Fibroblast of the conjunctiva (primary cell): ENCODE results near the gene KRT80.

Experiments used
- DNase-seq: peaks from one replicate; pipeline ENCODE4 v3.0.0-alpha.2; 2010; ENCODE audit warnings: low read depth

The KRT80 gene

DNA sequence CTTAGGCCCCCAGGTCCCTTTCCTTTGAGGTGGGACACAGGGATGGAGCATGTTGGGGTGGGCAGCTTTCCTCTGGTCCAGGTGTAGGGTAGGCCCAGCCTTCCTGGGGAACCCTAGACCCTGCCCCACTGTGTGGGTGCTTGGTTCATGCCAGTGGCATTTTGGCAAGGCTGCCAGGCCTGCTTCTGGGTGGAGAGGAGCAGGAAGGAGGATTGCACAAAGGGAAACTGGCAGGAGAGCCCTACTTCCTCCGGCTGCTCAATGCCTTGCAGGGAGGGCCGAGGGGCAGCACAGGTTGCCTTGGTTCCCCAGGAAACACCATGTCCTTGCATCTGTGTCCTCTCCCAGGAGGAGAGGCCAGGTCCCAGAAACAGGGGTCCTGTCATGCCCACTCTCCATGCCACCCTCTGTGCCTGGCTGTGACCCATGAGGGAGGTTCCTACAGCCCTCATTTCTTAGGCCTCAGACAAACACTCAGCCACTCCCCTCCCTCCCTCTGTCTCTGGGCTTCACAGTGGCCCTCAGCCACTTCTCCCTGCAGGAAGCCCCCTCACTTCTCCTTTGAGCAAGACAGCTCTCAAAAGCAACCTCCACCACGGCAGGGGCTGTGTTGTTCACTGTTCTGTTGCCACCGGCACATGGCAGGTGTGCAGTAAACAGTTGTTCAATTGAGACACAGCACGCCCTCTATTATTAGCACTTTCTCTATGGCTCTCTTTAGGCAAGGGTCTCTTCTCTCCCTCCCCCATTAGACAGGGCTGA is 6.8 kb upstream of the KRT80 start:
- no peak for DNase-seq

DNA sequence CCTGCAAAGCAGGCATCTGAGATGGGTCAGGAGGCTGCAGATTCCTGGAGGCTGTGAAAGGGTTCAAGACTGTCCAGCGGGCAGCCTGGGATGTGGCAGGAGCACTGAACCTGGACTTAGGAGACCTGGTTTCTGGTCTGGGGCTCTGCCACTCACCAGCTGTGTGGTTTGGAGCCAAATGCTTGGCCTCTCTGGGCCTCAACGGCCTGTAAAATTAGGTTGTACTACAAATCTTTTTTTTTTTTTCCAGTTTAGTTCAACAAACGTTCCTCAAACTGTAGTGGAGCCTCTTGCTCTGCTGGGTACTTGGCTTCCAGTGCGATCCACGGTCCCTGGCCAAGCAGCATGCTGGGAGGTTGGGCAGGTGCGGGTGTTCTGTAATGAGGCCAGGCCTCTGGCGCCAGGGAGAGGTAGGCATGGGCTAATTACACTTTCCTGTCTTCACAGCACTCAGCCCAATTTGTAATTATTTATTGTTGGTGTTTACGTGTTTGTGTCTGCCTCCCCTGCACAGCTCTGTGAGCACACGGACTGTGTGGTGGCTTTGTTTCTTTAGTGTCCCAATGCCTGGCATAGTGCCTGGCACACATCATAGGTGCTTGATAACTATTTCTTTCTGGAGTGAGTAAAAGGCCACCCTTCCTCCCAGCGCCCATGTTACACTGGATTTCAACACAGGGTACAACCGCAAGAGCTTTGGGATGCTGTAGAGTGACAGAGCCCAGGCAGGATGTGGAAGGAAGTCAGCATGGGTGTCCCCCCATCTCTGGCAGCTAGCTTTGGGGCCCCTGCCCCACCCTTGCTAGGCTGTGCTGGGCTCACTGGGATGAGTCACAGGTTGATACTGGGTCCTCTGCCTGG is 5.8 kb upstream of the KRT80 start:
- no peak for DNase-seq

DNA sequence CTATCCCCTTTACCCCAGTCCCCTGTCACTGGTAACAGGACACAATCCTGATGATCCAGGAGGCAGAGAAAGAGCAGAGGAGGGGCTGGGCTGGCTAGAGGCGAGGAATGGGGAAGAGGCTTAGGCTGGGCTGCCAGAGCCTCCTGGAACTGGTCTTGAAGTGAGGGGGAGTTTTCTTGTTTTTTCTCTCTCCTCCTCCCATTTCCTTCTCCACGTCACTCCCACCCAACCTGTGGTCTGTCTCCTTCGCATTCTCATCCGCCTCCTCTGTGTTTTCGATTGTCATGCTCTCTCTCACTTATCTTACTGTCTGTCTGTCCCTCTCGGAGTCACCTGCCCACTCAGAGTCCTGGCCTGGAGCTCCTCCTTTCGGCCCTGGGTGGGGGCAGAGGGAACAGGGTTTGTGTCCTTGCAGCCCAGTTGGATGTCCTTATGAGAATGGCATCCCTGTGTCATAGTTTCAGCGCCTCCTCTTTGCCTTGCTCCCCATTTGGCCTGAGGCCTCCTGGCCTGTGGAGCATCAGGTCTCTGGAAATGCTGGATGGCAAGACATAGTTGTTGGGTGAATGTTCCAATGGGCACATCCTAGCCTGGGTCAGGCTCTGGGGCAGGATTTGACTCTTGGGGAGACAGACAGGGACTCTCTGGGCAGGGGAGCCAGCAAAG is 3.4 kb upstream of the KRT80 start:
- no peak for DNase-seq

DNA sequence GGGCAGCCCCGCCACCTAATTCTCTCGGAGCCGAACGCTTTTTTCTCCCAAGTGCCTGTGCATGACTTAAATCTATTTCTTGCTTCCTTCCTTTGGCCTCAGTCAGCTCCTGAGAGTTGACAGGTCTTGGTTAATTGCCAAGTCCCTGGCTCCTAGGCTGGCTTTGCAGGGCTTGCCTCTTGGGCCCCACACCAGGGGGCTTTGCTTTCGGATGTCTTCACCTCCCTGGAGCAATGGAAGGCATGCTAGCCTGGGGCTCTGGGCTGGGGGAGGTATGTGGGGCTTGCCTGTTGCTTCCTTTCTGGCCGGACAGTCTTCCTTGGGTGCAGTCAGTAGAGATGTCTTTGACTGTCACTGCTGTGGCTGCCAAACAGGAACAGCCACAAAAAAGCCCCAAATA is 2.2 kb upstream of the KRT80 start:
- DNase-seq: no peak

DNA sequence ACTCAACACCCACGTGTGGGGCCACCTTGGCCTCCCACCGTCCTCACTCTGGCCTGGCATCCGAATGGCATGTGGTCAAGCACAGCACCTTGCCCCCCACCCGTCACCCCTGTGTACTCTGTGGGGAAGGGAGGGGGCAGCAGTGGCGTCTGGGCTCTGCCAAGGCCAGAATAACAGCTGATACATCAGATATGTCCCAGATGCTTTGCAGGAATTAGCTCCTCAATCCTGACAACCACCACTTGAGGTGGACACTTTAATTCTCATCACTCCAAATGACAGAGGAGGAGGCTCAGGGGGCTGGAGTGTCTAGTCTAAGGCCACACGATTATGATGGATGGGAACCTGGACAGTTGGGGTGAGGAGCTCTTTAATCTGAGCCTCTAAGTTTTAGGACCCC is 1.7 kb upstream of the KRT80 start:
- no peak for DNase-seq

DNA sequence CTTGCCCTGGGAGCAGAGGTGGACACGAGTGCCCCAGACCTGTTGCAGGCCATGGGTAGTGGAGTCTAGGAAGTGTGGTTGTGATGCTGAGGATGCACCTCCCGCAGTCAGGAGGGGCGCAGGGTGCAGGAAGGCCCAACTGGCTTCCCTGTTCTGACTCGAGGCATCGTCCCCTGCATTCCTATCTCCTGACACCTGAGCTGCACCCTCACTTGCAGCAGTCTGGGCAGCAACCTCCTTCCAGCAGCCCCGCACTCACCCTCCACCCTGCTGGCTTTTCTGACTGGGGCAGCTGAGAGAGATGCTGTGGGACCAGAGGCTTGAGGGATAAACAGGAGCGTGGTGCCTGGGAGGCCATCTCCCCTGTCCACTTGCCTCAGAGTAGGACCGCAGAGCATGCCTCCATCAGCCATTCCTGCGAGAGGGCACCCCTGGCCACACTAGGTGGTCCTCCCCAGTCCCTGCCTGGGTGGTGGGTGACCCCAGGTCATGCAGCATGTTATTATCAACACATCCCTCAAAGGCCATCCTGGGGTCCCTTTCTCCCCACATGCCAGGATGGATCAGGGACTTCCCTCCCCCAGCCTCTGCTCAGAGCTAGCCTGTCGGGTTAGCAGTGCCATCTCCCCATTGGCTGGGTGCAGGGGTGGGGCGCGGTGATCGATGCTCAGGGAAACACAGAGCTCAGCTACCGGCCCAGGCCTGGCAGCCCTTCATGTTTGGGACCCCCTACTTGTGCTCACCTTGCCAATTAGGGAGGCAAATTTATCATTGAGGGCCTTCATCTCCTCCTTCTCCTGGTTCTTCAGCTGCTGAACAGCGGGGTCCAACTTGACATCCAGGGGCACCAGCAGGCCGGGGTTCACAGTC is 719 bp downstream of the KRT80 start:
- no peak for DNase-seq

DNA sequence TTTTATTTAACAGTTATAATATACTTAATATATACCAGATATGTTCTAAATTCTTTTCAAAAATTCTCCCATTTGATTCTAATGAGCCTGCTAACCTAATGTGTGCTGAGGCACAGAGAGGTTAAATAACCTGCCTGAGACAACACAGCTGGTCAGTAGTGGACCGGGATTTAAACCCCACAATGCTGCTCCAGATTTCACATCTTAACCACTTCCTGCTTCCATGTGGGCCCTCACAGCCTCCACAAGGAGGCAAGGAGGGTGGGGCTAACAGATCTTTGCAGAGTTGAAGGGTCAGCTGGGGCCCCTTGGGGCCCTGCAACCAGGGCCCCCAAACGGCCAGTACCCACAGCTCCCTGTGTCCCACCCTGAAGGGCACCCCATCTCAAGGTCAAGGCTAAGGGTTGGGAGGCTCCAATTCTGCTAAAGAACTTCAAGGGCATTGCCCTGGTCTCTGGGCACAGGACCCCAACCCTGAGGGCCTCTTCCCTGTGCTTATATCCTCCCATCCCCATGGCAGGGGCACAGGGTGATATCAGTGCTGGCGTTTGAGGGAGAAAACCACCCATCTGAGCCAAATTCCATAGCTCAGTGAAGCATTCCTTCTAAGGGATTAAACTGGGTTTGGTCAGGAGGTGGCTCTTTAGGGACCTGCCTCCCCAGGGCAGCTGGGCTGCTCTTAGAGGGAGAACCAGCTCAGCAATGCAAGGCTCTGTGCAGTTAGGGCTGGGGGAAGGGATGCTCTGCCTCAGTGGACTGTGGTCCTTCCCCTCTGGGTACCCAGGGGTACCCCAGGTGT is 2.2 kb downstream of the KRT80 start:
- no peak for DNase-seq

DNA sequence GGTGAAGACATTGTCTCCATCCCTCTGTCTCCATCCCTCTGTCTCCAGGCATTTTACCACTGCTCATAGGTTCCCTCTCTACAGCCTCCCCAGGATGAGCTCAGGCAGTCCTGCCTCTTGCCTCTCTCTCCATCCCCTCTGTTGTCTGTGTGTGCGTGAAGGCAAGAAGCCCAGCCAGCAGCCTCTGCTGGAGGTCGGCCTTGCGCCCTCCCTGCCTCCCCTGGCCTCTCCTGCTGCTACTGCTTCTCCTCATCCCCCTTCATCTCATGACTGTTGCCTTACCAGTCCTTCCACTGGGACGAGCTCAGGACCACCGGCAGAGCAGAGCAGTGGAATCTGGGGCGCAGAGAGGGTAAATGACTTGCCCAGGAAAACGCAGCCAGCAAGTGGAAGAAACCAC is 3.2 kb downstream of the KRT80 start:
- no peak for DNase-seq

DNA sequence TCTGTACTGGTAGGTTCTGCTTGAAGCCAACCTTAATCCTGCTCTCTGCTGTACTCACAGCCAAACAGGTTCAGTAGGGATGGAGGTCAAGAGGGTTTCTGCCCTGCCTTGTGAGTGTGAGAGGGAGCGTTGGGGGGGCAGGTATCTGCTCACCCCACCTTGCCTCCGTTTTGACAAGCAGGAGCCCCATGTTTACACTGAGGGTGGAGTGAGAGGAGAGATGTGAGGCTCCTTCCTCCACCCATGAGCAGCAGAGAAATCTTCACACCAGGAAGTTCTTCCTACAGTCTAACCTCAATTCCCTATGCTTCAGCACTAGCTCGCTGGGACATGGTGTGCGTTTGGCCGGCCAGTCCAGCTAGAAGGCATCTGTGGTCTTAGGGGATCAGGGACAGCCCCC is 4.2 kb downstream of the KRT80 start:
- DNase-seq: no peak

DNA sequence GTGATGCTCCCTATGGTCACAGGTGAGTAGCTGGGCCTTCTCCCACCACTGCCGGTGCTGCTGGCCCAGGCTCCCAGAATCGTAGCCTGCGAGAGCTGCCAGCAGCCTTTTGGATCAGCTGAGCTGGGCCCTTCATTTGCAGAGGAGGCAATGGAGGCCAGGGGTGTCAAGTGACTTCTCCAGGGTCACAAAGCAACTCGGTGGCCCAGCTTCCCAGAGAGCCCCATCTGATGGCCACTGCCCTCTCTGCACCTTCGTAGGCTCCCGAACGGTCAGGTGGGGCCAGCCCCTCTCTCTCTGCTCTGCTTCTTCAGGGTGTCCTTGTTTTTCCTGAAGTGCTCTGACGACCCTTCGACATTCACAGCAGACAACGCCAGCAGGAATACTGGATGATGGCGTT is 4.6 kb downstream of the KRT80 start:
- no peak for DNase-seq

DNA sequence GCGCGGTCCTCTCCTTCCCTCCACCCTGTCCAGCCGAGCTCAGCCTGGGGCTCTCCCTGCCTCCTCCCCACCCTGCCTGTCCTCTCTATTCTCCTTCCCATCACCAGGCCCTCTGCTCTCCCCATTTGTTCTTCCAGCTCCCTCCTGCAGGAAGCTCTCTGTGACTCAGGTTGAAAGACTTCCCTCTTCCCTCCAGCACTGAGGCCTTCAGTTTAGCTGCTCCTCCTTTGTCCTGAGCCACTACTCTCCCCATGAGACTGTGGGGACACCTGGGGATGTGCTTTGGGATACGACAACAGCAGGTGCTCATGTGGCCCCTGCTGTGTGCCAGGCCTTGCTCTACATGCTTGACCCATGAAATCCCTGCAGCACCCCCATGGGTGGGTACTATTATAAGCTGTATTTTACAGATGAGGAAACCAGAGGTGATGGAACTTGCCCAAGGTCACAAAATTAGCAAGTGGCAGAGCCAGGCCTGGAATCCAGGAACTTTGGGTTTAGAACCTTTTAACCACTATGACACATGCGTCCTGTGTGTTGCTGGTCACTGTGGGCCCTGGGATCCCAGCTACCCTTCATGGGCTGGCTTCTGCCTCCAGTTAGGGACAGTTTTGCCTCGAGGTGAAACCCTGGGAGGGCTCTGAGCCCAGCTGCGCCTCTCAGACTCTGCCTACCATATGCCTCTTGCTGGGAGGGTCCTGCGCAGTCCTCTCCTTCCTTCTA is 5.5 kb downstream of the KRT80 start:
- peak; percentile 55 for DNase-seq

DNA sequence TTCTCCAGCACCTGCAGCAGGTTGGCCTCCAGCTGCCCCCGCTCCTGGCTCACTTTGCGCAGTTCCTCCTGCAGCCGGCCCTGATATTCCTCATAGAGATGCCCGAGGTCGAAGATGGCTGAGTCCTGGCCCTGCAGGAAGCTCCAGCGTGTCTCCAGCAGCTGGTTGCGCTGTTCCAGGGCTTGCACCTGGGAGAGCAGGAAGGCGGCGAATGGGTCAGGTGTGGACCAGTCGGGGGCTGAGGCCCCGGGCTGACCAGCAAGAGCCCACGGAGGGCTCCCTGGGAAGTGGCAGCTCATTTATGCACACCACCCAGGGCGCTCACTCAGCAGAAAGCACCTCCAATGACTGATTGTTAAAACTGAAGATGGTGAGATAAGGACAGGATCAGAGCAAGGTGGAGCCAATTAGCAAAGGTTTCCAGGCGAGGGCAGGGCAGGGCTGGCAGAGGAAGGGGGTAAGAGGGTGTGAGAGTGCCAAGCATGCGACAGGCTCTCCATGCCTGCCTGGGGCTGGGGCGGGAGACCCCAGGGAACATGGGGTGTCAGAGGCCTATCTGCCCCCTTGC is 6.3 kb downstream of the KRT80 start:
- no peak for DNase-seq

DNA sequence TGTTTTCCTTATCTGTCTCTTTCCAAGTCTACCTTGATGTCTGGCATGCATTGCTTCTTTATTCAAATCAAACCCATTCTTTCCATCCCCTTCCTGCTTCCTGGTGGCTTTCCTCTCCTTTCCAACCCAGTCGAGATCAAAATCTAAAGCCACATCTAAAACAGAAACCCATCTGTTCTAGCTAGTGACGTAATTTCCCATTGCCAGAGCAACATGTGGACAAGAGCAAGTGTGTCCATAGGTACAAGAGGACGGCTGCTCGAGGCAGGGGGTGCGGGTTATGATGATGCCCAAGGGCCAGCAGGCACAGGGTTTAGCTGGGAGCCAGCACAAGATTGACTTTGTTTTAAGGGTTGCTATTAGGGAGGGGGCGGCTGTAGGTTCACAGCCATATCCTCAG is 7.0 kb downstream of the KRT80 start:
- no peak for DNase-seq

DNA sequence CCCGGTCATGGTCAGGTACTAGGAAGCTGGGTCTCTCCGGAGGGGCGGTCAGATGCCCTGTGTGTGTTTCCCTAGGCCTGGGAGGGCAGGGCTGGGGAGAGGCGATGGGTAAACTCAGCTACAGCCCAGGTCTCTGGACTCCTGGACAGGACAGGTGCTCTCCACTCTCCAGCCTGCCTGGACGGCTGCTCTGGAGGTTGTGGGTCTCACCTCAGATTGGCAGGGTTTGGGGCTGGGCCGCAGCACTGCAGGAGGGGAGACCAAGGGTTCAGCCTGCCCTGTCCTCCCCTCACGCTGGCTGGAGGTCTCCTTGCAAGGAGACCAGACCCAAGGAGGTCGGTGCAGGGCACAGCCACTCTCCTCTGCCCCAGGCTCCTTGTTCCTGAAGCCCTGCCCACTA is 7.8 kb downstream of the KRT80 start:
- DNase-seq: no peak

DNA sequence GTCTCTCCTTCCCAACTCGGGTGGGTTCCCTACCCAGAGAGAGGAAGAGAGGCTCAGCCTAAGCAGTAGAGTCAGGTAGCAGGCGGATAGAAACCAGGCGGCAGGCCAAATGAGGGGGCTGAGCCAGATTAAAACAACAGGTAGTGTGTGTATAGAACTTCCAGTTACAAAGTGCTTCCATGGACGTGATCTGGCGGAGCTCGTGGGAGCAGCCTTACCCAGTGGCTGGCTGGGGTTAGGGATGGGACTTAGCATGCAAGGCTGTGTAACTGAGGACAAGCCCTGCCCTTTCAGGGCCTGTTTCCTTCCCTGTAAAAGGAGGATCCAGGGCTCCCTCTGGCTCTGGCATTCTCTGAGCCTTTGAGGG is 8.3 kb downstream of the KRT80 start:
- no peak for DNase-seq

DNA sequence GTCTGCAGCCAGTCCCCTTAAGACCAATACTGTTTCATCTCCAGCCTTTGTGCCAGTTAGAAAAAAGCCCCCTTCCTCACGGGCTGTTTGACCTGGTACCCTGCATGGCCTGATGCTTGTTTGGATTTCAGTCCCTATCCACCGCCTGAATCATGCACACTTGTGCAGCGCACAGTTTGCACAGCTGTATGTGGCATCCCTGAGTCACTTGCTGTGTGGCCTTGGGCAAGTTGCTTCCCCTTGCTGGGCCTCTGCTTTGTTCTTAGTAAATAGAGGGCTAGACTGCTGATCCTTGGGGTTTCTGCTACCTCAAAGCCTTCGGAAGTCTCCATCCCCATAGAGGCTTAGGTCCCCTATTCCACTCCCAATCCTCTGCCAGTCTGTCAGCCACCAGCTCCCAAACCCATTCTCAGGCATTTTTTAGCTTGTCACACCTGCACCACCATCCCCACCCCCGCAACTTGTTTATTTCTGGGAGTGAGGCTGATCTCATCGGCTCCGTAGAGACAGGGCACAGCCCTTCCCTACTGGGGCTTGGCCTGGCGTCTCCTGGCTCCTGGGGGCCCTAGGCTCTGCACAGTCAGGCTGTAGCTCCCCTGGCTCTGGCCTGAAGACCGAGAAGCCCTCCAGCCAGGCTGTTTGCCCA is 8.8 kb downstream of the KRT80 start:
- DNase-seq: no peak

DNA sequence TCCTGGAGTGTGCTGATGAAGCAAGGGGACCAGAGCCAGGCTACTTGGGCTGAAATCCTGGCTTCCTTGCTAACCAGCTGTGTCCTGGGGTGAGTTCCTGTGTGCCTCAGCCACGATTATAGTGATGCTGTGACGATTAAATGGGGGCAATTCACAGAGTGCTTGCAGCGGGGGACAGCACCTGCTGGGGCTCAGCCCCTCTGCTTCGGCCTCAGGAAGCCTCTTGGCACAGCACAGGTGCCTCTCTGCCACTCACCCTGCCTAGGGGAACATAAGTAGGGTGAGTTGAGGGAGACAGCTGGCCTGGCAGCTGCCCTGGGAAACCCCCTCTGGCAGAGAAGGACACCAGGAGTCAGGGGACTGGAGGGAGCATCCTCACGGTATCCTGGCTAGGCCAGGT is 9.4 kb downstream of the KRT80 start:
- DNase-seq: no peak

DNA sequence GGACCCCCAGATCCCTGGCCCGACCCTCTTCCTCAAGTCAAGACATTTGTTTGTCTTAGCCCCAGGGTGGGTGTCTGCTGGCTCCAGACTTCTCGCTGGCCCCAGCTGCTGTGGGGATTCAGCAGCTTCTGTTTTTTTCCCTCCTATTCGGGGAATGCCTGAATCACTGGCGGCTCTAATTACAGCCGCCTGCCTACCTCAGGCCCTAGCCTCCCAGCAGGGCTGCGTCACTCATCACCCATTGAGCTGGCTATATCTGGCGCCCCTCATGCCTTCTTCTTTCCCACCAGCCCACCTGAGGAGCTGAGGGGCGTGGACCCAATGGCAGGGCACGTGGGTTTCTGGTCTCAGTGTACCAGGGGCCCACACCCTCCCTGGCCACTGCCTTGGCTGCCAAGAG is 10.1 kb downstream of the KRT80 start:
- DNase-seq: peak; percentile 30

DNA sequence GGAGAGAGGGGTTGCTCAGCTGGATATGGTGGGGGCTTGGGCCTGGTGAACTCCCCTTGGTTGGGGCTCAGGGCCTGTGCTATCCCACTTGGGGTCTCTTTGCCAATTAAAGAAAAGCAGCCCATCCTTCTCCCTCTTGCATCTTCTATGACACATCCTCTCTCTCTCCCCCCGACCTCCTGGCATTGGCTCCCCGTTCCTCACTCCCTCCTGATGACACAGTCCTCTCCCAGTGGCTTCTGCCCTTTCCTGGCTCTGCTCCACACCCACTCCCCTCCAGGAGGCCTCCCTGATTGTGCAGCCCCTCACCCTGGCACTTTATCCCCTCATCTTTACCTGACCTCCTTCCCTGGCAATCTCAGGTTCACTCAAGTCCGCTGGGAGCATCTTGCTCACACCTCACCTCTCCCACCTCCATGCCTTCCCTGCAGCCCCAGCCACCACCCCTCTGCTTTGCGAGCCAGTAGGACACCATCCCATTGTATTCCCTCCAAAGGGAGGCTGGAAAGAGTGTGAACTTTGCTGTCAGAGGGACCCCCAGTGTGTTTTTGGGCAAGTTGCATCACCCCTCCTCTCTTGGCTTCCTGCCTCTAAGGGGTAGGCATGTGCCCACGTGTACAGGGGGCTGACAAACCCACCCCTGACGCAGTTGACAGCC is 10.7 kb downstream of the KRT80 start:
- no peak for DNase-seq
